HEK293 (cell line): ENCODE data around the gene TPD52L2.

Experiments
- HOXA7 ChIP-seq: sonication (generic); formaldehyde crosslinking; IDR thresholded peaks from 2 replicates; pipeline ENCODE4 v1.8.1; 2022; ENCODE audit warnings: missing genetic modification reagents, borderline replicate concordance
- HOXC10 ChIP-seq: sonication (generic); formaldehyde crosslinking; IDR thresholded peaks from 2 replicates; pipeline ENCODE4 v1.8.1; 2023; ENCODE audit warnings: mild to moderate bottlenecking, missing genetic modification reagents
- HOXD13 ChIP-seq: sonication (generic); formaldehyde crosslinking; IDR thresholded peaks from 2 replicates; pipeline ENCODE4 v1.8.0; 2022; ENCODE audit warnings: missing genetic modification reagents, borderline replicate concordance
- KLF1 ChIP-seq: fragments of 450-650 bp; formaldehyde crosslinking; IDR thresholded peaks from 2 replicates; pipeline ENCODE4 v1.5.1; 2016; ENCODE audit warnings: missing biosample characterization, missing genetic modification characterization
- OVOL3 ChIP-seq: fragments of 450-650 bp; formaldehyde crosslinking; IDR thresholded peaks from 2 replicates; pipeline ENCODE4 v1.5.1; 2016; ENCODE audit warnings: missing biosample characterization, missing genetic modification characterization
- SP7 ChIP-seq: fragments of 450-650 bp; formaldehyde crosslinking; IDR thresholded peaks from 2 replicates; pipeline ENCODE4 v1.5.1; 2016; ENCODE audit warnings: missing biosample characterization, missing genetic modification characterization
- ZBTB11 ChIP-seq: fragments of 450-650 bp; formaldehyde crosslinking; conservative IDR thresholded peaks from 2 replicates; pipeline ENCODE4 v1.5.1; 2016; ENCODE audit warnings: low read depth, missing biosample characterization, missing genetic modification characterization
- ZBTB44 ChIP-seq: fragments of 450-650 bp; IDR thresholded peaks from 2 replicates; pipeline ENCODE4 v1.5.1; 2018; ENCODE audit warnings: missing biosample characterization, mild to moderate bottlenecking, missing genetic modification characterization
- ZBTB48 ChIP-seq: fragments of 450-650 bp; formaldehyde crosslinking; IDR thresholded peaks from 2 replicates; pipeline ENCODE4 v1.5.1; 2016; ENCODE audit warnings: missing biosample characterization, missing genetic modification characterization
- ZBTB6 ChIP-seq: fragments of 450-650 bp; formaldehyde crosslinking; IDR thresholded peaks from 2 replicates; pipeline ENCODE4 v1.5.1; 2017; ENCODE audit warnings: missing biosample characterization, missing genetic modification characterization
- ZFP41 ChIP-seq: fragments of 450-650 bp; formaldehyde crosslinking; IDR thresholded peaks from 2 replicates; pipeline ENCODE4 v1.5.1; 2016; ENCODE audit warnings: missing biosample characterization, missing genetic modification characterization, borderline replicate concordance
- ZNF114 ChIP-seq: fragments of 450-650 bp; formaldehyde crosslinking; IDR thresholded peaks from 2 replicates; pipeline ENCODE4 v1.5.0; 2017; ENCODE audit warnings: missing biosample characterization, missing genetic modification characterization
- ZNF132 ChIP-seq: fragments of 450-650 bp; formaldehyde crosslinking; IDR thresholded peaks from 2 replicates; pipeline ENCODE4 v1.5.1; 2017; ENCODE audit warnings: missing biosample characterization, missing genetic modification characterization, borderline replicate concordance
- ZNF157 ChIP-seq: fragments of 450-650 bp; formaldehyde crosslinking; IDR thresholded peaks from 2 replicates; pipeline ENCODE4 v1.5.1; 2016; ENCODE audit warnings: missing biosample characterization, missing genetic modification characterization
- ZNF211 ChIP-seq: fragments of 450-650 bp; formaldehyde crosslinking; IDR thresholded peaks from 2 replicates; pipeline ENCODE4 v1.5.1; 2016; ENCODE audit warnings: low read depth, missing biosample characterization, missing genetic modification characterization
- ZNF266 ChIP-seq: fragments of 450-650 bp; formaldehyde crosslinking; IDR thresholded peaks from 2 replicates; pipeline ENCODE4 v1.5.1; 2016; ENCODE audit warnings: missing biosample characterization, missing genetic modification characterization, low read depth
- ZNF398 ChIP-seq: fragments of 450-650 bp; formaldehyde crosslinking; IDR thresholded peaks from 2 replicates; pipeline ENCODE4 v1.5.1; 2017; ENCODE audit warnings: missing biosample characterization, missing genetic modification characterization
- ZNF488 ChIP-seq: fragments of 450-650 bp; formaldehyde crosslinking; IDR thresholded peaks from 2 replicates; pipeline ENCODE4 v1.5.1; 2016; ENCODE audit warnings: missing biosample characterization, missing genetic modification characterization
- ZNF560 ChIP-seq: fragments of 450-650 bp; formaldehyde crosslinking; IDR thresholded peaks from 2 replicates; pipeline ENCODE4 v1.5.1; 2017; ENCODE audit warnings: missing biosample characterization, missing genetic modification characterization, borderline replicate concordance
- ZNF561 ChIP-seq: fragments of 450-650 bp; IDR thresholded peaks from 2 replicates; pipeline ENCODE4 v1.5.1; 2018; ENCODE audit warnings: missing biosample characterization, missing genetic modification characterization, borderline replicate concordance
- ZNF571 ChIP-seq: fragments of 450-650 bp; formaldehyde crosslinking; IDR thresholded peaks from 2 replicates; pipeline ENCODE4 v1.5.0; 2017; ENCODE audit warnings: missing biosample characterization, missing genetic modification characterization
- ZNF621 ChIP-seq: fragments of 450-650 bp; formaldehyde crosslinking; IDR thresholded peaks from 2 replicates; pipeline ENCODE4 v1.5.1; 2017; ENCODE audit warnings: missing biosample characterization, missing genetic modification characterization
- ZNF624 ChIP-seq: fragments of 450-650 bp; formaldehyde crosslinking; IDR thresholded peaks from 2 replicates; pipeline ENCODE4 v1.5.1; 2017; ENCODE audit warnings: missing biosample characterization, missing genetic modification characterization
- ZNF629 ChIP-seq: fragments of 450-650 bp; formaldehyde crosslinking; IDR thresholded peaks from 2 replicates; pipeline ENCODE4 v1.5.1; 2017; ENCODE audit warnings: missing biosample characterization, missing genetic modification characterization
- ZNF645 ChIP-seq: fragments of 450-650 bp; formaldehyde crosslinking; IDR thresholded peaks from 2 replicates; pipeline ENCODE4; 2016; ENCODE audit warnings: missing biosample characterization, missing genetic modification characterization
- ZNF701 ChIP-seq: fragments of 450-650 bp; formaldehyde crosslinking; IDR thresholded peaks from 2 replicates; pipeline ENCODE4 v1.5.1; 2016; ENCODE audit warnings: missing biosample characterization, missing genetic modification characterization
- ZNF776 ChIP-seq: fragments of 450-650 bp; formaldehyde crosslinking; IDR thresholded peaks from 2 replicates; pipeline ENCODE4 v1.5.0; 2017; ENCODE audit warnings: missing biosample characterization, missing genetic modification characterization, borderline replicate concordance
- ZNF830 ChIP-seq: fragments of 450-650 bp; IDR thresholded peaks from 2 replicates; pipeline ENCODE4 v1.5.0; 2018; ENCODE audit warnings: missing biosample characterization, missing genetic modification characterization, low read depth, mild to moderate bottlenecking, moderate library complexity
- ZNF837 ChIP-seq: fragments of 450-650 bp; formaldehyde crosslinking; IDR thresholded peaks from 2 replicates; pipeline ENCODE4 v1.5.1; 2016; ENCODE audit warnings: missing biosample characterization, missing genetic modification characterization
- ZSCAN23 ChIP-seq: fragments of 450-650 bp; formaldehyde crosslinking; IDR thresholded peaks from 2 replicates; pipeline ENCODE4 v1.5.1; 2016; ENCODE audit warnings: missing biosample characterization, missing genetic modification characterization
- ZSCAN4 ChIP-seq: fragments of 450-650 bp; formaldehyde crosslinking; IDR thresholded peaks from 2 replicates; pipeline ENCODE4 v1.5.1; 2017; ENCODE audit warnings: missing biosample characterization, missing genetic modification characterization

The TPD52L2 gene

GRCh38 chr20:63864545-63864977, 509 bp upstream of the TPD52L2 start (continued):
- peak; percentile 57; the same call in 1 of the 2 replicates for TF ChIP-seq SP7
- TF ChIP-seq ZBTB11: no peak
- no peak for TF ChIP-seq ZFP41
- TF ChIP-seq ZNF488 (tag by site-specific recombination): no peak
- TF ChIP-seq HOXA7 (CRISPR knock-in tag): no peak
- TF ChIP-seq OVOL3 (tag by site-specific recombination): peak; percentile 45; the same call in 1 of the 2 replicates
- TF ChIP-seq HOXC10: no peak
- TF ChIP-seq ZNF398 (tag by site-specific recombination): 0 out of 2 replicates have a peak, but pooled peaks have one; percentile 4
- TF ChIP-seq KLF1 (tag by site-specific recombination): no peak
- no peak for TF ChIP-seq ZNF621
- TF ChIP-seq ZNF211 (tag by site-specific recombination): no peak
- TF ChIP-seq ZBTB6: no peak
- no peak for TF ChIP-seq ZNF114 (tag by site-specific recombination)
- TF ChIP-seq ZNF560 (tag by site-specific recombination): no peak
- no peak for TF ChIP-seq ZNF624
- TF ChIP-seq ZSCAN23: no peak
- no peak for TF ChIP-seq ZNF266 (tag by site-specific recombination)
- TF ChIP-seq ZNF157: no peak
- no peak for TF ChIP-seq ZNF629 (tag by site-specific recombination)
- TF ChIP-seq ZBTB48 (tag by site-specific recombination): peak; percentile 96
- peak; percentile 46; the same call in 1 of the 2 replicates for TF ChIP-seq ZSCAN4 (tag by site-specific recombination)
- TF ChIP-seq ZBTB44: no peak
- no peak for TF ChIP-seq HOXD13 (CRISPR knock-in tag)
- TF ChIP-seq ZNF645 (tag by site-specific recombination): no peak
- TF ChIP-seq ZNF701 (tag by site-specific recombination): no peak
- TF ChIP-seq ZNF776 (tag by site-specific recombination): no peak
- TF ChIP-seq ZNF132 (tag by site-specific recombination): no peak
- no peak for TF ChIP-seq ZNF837
- no peak for TF ChIP-seq ZNF561 (tag by site-specific recombination)
- no peak for TF ChIP-seq ZNF830 (tag by site-specific recombination)
- no peak for TF ChIP-seq ZNF571 (tag by site-specific recombination)
